Stimulated activated CD4-positive, alpha-beta T cell treated with anti-CD3 and anti-CD28 coated beads, Interleukin-2, amount 100 ng/mL, for 48 hours (primary cell): ENCODE data around the gene UQCC2.

ENCODE experiments used
- DNase-seq, 2 donors: peaks; one replicate each; pipeline ENCODE4 v3.0.0-alpha.2; 2020

Gene UQCC2

DNA sequence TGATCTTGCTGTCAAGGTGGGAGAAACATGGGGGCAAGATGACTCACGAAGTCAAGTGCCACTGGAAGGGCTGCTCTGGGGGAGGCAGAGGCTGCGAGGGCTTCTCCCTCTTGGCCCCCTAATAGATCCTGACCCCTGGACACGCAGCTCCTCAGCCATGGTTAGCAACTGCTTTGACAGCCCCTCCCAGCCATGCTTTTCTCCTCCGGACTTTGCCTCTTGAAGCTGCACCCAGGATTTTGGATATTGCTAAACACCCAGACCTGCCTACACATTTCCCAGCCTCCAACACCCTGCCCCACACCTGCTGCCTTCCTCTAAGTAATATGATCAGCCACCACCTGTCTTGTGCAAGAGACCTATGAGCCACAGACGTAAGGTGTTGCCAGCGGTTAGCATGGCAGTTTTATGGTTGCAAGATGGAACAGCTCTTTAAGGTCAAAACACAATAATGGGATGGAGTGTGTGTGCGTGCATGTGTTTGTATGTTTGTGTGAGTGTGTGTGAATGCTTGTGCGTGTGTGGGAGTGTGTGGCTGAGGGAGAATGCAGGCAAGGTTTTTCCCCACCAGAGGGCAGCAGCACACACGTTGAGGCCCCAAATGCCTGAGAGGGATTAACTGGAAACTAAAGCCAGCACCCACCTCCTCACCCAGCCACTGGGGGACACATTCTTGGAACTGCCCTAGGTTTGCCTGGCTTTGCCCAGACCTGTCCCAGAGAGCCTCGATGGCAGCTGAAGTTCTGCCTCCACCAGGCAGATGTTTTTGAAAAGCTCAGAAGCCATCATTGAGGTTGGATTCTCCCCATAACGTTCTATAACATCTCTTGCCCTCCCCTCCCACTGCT lies 32.7 kb upstream of the UQCC2 start:
- peak; percentile 62 to 70 for DNase-seq

GRCh38 chr6:33742837-33743236 lies 31.3 kb upstream of the UQCC2 start:
- DNase-seq, result no peak

DNA sequence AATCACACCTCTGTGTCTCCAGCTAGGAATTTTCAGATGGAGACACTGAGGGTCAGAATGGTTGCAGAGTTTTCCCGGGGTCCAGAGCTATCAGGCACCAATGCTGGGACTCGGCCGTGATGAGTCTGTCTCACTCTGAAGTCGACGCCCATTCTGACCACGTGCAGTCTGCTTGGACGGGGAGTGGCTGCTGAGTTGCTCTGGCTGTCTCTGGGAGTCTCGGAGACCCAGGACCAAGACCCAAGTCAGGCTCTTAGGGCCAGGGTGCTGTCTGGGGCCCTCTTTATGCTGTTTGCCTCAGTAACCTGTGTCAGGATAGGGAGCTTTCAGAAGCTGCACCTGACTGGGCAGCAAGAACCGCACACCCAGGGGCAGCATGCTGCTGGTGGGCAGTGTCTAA lies 30.6 kb upstream of the UQCC2 start:
- DNase-seq, result no peak

DNA sequence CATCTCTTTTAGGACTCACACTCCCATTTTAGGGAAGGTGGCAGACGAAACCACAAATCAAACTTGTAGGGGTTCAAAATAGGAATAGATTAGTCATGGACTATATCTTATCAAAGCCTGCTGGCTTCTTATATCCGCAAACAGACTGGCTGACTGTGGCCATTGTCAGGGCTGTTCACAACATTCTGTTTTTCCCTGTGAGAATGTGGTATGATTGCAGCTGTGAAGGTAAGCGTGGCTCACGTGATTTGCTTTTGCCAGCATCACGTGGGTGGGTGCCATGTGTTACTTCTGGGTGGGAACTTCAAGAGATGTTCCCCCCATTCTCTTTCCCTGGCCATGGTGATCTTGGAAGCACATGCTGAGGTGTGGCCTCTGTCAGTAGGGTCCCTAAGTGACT lies 29.3 kb upstream of the UQCC2 start:
- no peak for DNase-seq

- DNase-seq, result no peak
These were observed 28.7 kb upstream of the UQCC2 start for GRCh38 chr6:33740204-33740608.

GRCh38 chr6:33739571-33739970 lies 28.1 kb upstream of the UQCC2 start:
- no peak for DNase-seq

GRCh38 chr6:33738879-33739278 lies 27.4 kb upstream of the UQCC2 start:
- no peak for DNase-seq

DNA sequence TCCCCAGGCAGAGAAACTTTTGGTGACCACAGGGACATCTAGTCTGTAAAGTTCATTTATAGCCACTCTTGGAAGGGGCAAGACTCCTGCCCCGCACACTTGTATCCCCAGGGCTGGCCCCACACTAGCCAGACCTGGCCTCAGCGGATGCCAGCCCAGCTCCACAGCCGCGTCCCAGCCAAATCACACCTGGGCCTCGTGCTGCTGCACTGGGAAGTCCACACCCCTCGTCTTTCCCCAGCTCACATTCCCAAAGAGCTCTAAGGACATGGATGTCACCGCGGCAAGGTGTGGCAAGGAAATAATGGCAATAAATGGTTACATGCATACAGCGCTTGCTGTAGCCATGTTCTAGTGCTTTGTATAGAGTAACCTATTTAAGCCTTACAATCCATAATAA lies 26.7 kb upstream of the UQCC2 start:
- DNase-seq, result no peak

- no peak for DNase-seq
These were observed 25.9 kb upstream of the UQCC2 start for GRCh38 chr6:33737267-33738026.

GRCh38 chr6:33735216-33735615 lies 23.7 kb upstream of the UQCC2 start:
- DNase-seq, result no peak

GRCh38 chr6:33733709-33734007 lies 22.2 kb upstream of the UQCC2 start:
- DNase-seq, result no peak

DNA sequence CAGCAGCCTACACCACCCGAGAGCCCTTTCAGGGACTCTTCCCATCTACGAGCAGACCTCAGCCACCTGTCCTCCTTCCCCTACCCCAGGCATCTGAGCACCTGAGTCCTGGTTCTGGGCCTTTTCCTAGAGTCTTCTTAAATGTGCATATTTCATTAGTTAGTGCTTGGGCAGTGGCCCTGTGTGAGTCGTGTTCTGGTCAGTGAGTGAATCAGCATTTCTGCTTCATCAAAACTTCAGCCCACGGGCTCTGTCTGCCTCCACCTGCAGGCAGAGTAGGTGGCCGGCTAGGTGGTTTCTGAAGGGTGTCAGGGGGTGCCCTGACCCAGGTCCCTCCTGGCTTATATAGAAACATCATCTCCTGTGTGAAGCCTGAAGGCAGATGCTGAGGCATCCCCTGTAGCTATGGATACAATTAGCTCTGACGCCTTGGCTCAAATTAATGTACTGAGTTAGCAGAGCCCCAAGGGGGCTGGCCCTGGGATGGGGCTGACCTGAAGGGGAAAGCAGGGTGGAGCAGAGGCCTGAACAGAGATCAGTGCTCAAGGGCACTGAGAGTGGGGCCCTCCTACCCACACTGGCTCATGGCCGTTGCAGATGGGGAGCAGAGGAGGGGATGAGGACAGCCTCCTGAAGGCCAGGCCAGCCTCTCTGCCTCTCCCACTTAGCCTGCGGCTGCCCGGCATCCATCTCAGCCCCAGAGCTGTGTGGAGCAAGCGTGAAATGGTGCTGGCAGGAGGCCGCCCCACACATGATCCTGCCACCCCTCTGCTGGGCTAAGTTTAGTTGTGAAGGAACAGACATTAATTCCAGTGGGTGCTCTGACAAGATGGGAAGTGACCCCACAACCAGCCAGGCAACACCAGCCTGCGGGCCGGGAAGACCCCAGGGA lies 21.6 kb upstream of the UQCC2 start:
- no peak for DNase-seq

GRCh38 chr6:33732385-33732784 lies 20.9 kb upstream of the UQCC2 start:
- no peak for DNase-seq

DNA sequence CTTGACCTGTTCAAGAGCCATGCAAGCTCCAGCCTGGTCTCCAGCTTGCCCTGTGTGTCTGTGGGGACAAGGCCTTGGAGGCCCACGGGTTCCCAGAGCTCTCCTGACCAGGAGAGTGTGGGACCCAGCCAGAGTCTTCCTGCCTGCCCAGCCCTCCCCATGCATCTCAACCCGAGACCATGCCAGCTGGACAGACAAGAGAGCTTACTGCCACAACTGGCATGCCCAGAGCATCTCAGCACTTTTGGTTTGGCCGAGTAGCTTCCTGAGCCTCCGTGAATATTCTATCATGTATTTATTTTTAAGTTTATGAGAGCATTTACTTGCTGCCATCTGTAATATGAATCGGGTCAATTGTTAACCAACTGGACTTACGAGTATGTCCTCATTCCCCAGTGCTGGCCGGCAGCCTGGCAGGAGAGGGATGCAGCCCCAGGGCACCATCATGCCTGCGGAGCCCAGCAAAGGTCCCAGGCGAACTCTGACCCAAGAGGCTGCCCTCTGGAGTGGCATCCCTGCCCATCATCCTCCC lies 20.3 kb upstream of the UQCC2 start:
- DNase-seq, result no peak

- no peak for DNase-seq
These were observed 19.5 kb upstream of the UQCC2 start for GRCh38 chr6:33731035-33731434.

GRCh38 chr6:33730611-33731010 lies 19.1 kb upstream of the UQCC2 start:
- no peak for DNase-seq

DNA sequence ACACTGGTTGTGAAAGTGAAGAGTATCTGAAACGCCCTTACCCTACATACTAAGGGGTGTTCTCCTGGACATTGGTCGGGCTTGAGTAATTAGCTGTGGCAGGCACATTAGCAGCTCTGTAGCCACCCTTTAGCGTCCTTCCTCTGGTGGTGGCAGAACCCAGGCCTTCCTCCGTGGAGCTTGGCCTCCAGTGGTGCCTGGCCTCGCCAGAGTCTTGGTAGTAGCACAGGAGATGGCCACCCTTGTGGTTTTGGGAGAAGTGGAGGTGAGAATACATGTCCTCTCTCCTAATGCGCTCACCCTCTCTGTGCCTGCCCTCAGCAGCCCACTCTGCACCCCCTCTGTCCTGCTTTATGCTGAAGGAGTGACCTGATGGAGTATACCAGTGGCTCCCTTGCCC lies 17.6 kb upstream of the UQCC2 start:
- DNase-seq, result no peak

- DNase-seq, result no peak
These were observed 16.9 kb upstream of the UQCC2 start for GRCh38 chr6:33728438-33728837.

GRCh38 chr6:33727932-33728331 lies 16.4 kb upstream of the UQCC2 start:
- no peak for DNase-seq

- DNase-seq, result no peak
These were observed 15.6 kb upstream of the UQCC2 start for GRCh38 chr6:33727126-33727525.

DNA sequence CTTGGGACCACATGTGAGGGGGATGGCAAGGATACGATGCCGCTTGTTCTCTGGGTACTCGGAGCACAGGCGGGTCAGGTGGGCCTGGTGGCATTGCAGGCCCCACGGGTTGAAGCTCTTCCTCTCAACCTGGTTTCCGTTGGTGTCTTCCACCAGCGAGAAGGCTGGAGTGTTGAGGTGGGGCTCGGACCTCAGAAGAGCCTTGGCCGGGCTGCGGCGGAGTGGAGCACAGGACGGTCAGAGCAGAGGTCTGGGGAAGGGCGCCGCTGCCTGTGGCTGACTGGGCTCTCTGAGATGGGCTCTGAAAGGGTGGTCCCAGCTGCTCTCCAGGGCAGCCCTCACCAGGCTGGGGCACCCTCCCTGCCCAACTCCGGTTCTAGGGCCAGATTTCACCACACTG lies 15.2 kb upstream of the UQCC2 start:
- no peak for DNase-seq

- no peak for DNase-seq
These were observed 14.6 kb upstream of the UQCC2 start for GRCh38 chr6:33725891-33726673.
